ENCODE results near the gene TBL1X. TPM values are rescaled to one million over a fixed set of nuclear protein-coding genes. Genes with fewer than 3 reads are reported as not detected.

TBL1X gene
- total and polyA plus RNA-seq, 2 experiments from 2014 or later: 8.7 to 26.9 TPM

- Histone ChIP-seq H3K4me1 (ENCODE audit: insufficient read depth) (peaks cover 19% of the 10 kb centered on the region; the same call in 1 of the 2 replicates), H3K36me3 (ENCODE audit: insufficient read depth) (no peaks in the 10 kb centered on the region), H3K27ac (ENCODE audit: low read depth) (no peak overlapping the region), H3K4me3 (no peak overlapping the region), H3F3A (replicated peaks; ENCODE audit: low read depth) (no peaks in the 10 kb centered on the region), H3K79me2 (replicated peaks; ENCODE audit: insufficient read depth) (0 out of 2 replicates have a peak, but pooled peaks cover 7% of the 10 kb centered on the region), H3K4me2 (no peak overlapping the region), H3K27me3 (ENCODE audit: insufficient read depth) (no peaks in the 10 kb centered on the region), H4K20me1 (replicated peaks; ENCODE audit: insufficient read depth) (no peaks in the 10 kb centered on the region), H3K9me2 (ENCODE audit: insufficient read depth) (no peaks in the 10 kb centered on the region), H2AFZ (no peak overlapping the region)
- TF ChIP-seq ZNF114 (CRISPR knock-in tag; IDR thresholded peaks at IDR 0.05) (no peak), POLR2AphosphoS5 (IDR thresholded peaks at IDR 0.05; ENCODE audit: low read depth) (no peak), STAT1 (IDR thresholded peaks at IDR 0.05; ENCODE audit: unreplicated experiment) (no peak), ETS1 (IDR thresholded peaks at IDR 0.05) (no peak), EZH2 (IDR thresholded peaks at IDR 0.05; ENCODE audit: low read depth, unreplicated experiment) (no peak), ZNF331 (CRISPR knock-in tag; IDR thresholded peaks at IDR 0.05; ENCODE audit: low read depth) (no peak)
- peaks cover 6% of the 10 kb centered on the region; the same call in 1 of the 3 replicates for H3K36me3 Mint-ChIP-seq (ENCODE audit: low read depth)
- ATAC-seq (no peak), DNase-seq (ENCODE audit: low spot score) (no peak)
- H3K27ac Mint-ChIP-seq: no peak overlapping the region
- peaks cover 27% of the 10 kb centered on the region for H3K4me1 Mint-ChIP-seq
- no peak overlapping the region for H3K4me3 Mint-ChIP-seq
- H3K27me3 Mint-ChIP-seq (ENCODE audit: insufficient read depth, low read depth, poor library complexity): no peaks in the 10 kb centered on the region
- peaks cover 2% of the 10 kb centered on the region for H3K9me3 Mint-ChIP-seq
Observed at GRCh38 chrX:9587642-9588041, 122.8 kb downstream of the TBL1X start.

- no peaks in the 10 kb centered on the region for H3K36me3 ChIP-seq (ENCODE audit: insufficient read depth)
- peaks cover 2% of the 10 kb centered on the region for H3K27me3 Mint-ChIP-seq (ENCODE audit: insufficient read depth, low read depth, poor library complexity)
- no peak overlapping the region for H3K4me3 Mint-ChIP-seq
- ATAC-seq: no peak
- no peak overlapping the region for H3K27ac ChIP-seq (ENCODE audit: low read depth)
- H3K79me2 ChIP-seq (replicated peaks; ENCODE audit: insufficient read depth): 0 out of 2 replicates have a peak, but pooled peaks cover 7% of the 10 kb centered on the region
- no peak overlapping the region for H2AFZ ChIP-seq
- H3K27ac Mint-ChIP-seq: no peak overlapping the region
- DNase-seq (ENCODE audit: low spot score): no peak
- peaks cover 3% of the 10 kb centered on the region; the same call in 1 of the 3 replicates for H3K36me3 Mint-ChIP-seq (ENCODE audit: low read depth)
- no peak overlapping the region for H3K4me2 ChIP-seq
- H3K4me3 ChIP-seq: no peak overlapping the region
- H3F3A ChIP-seq (replicated peaks; ENCODE audit: low read depth): no peaks in the 10 kb centered on the region
- H3K27me3 ChIP-seq (ENCODE audit: insufficient read depth): no peaks in the 10 kb centered on the region
- H3K4me1 Mint-ChIP-seq: peaks cover 20% of the 10 kb centered on the region
- H3K4me1 ChIP-seq (ENCODE audit: insufficient read depth): peaks cover 8% of the 10 kb centered on the region; the same call in 1 of the 2 replicates
- H4K20me1 ChIP-seq (replicated peaks; ENCODE audit: insufficient read depth): no peaks in the 10 kb centered on the region
- H3K9me3 Mint-ChIP-seq: peaks cover 2% of the 10 kb centered on the region
- H3K9me2 ChIP-seq (ENCODE audit: insufficient read depth): no peaks in the 10 kb centered on the region
- TF ChIP-seq ZNF462 (CRISPR knock-in tag; IDR thresholded peaks at IDR 0.05) (no peak), NANOG (IDR thresholded peaks at IDR 0.05; ENCODE audit: borderline replicate concordance) (no peak), POLR2AphosphoS5 (IDR thresholded peaks at IDR 0.05; ENCODE audit: low read depth) (no peak), CREB1 (CRISPR knock-in tag; IDR thresholded peaks at IDR 0.05; ENCODE audit: low read depth) (no peak), EZH2 (IDR thresholded peaks at IDR 0.05; ENCODE audit: low read depth, unreplicated experiment) (no peak), CTCF (conservative IDR thresholded peaks at IDR 0.05; ENCODE audit: low read depth in 2 of 2) (no peak), ZNF331 (CRISPR knock-in tag; IDR thresholded peaks at IDR 0.05; ENCODE audit: low read depth) (no peak), EZH2phosphoT487 (IDR thresholded peaks at IDR 0.05; ENCODE audit: unreplicated experiment) (no peak), STAT1 (IDR thresholded peaks at IDR 0.05; ENCODE audit: unreplicated experiment) (no peak), ZNF114 (CRISPR knock-in tag; IDR thresholded peaks at IDR 0.05) (no peak)
Observed at GRCh38 chrX:9591496-9591895, 126.6 kb downstream of the TBL1X start.

Data from GM23338 (cell line).